Activated gamma-delta T cell (primary cell): ENCODE measurements around the gene CCNI.
"Not testable (repeated sequence)": the region's sequence is repeated elsewhere in the genome, so short reads cannot be mapped to it uniquely, and the experiment has no call there.

Experiments
- DNase-seq: peaks from one replicate; lab custom pipeline; 2025; lab: John Stamatoyannopoulos, UW
- total RNA-seq, 2 donors: gene quantifications; one replicate each; lab custom pipeline; 2026; lab: John Stamatoyannopoulos, UW

The CCNI gene, protein sequence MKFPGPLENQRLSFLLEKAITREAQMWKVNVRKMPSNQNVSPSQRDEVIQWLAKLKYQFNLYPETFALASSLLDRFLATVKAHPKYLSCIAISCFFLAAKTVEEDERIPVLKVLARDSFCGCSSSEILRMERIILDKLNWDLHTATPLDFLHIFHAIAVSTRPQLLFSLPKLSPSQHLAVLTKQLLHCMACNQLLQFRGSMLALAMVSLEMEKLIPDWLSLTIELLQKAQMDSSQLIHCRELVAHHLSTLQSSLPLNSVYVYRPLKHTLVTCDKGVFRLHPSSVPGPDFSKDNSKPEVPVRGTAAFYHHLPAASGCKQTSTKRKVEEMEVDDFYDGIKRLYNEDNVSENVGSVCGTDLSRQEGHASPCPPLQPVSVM
- 192 to 208 reads per million in 2 donors for total RNA-seq

DNA sequence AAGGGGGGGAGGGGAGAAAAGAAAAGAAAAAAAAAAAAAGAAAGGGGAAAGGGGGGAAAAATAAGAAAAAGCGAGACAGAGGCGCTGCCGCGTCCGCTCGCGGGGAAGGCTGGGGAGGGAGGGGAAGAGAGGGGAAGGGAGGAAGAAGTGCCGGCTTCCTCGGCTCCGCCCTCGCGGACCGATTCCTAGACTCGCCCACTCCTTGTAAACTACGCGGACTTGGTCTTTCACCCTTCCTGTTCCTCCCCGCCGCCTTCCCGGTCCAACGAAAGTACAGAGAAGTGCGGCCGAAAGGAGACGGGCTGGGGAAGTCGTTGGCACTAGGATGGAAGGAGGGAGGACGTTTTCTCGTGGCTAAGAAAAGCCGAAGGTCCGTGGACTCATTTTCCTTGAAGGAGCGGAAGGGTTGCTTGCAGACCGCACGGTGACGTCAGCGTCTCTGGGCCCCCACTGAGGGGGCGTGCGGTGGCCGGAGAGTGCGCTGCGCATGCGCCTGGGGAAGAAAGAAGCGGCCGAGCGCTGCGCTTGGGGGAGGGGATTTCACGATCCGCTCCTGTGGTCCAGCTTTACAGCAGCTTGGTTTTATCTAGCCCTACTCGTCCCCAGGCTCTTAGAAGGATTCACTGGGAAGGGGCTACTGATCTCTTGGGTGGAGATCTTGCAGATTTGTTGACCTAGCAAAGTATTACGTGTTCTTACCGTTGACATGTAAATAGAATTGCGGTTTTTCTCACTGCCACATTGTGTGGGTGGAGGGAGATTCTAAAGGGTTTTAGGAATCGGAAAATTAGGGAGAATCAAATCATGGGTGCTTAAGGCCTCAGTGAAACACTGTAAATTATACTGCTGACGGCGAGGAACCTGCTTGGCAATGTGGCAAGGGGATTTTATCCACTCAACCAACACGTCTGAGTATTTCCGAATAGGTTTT, at the start of gene CCNI:
Gene CCNI (minus strand): TSS at position 121 of the 931 bp plus-strand sequence. CDS start 9,627 bp downstream, outside the sequence.
- peak; percentile 80 for DNase-seq

GRCh38 chr4:77124576-77124975, 48.8 kb upstream of the CCNI start:
- no peak for DNase-seq

GRCh38 chr4:77123411-77123810, 47.6 kb upstream of the CCNI start:
- no peak for DNase-seq

- no peak for DNase-seq
Measured at GRCh38 chr4:77122656-77123055, 46.9 kb upstream of the CCNI start.

- no peak for DNase-seq
Measured at GRCh38 chr4:77121736-77122240, 46.0 kb upstream of the CCNI start.

GRCh38 chr4:77120886-77121508, 45.2 kb upstream of the CCNI start:
- no peak for DNase-seq

DNA sequence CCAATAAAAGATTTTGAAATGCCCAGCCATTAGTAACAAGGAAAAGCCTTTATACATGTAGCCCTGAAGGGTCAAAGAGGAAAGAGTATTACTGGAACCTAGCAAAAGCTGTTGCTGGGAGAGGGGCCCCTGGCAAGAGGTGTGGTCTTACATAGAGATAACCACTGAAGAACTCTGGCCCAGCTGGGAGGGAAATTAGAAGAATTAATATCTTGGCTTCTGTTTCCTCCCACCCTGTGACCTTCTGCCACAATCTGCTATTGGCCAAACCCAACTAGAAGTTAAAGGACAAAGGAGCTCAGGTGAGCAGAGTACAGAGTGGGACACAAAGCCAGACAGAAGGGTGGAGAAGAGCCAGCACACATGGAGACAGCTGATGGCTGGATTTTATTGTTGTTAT, 41.9 kb upstream of the CCNI start:
- no peak for DNase-seq

DNA sequence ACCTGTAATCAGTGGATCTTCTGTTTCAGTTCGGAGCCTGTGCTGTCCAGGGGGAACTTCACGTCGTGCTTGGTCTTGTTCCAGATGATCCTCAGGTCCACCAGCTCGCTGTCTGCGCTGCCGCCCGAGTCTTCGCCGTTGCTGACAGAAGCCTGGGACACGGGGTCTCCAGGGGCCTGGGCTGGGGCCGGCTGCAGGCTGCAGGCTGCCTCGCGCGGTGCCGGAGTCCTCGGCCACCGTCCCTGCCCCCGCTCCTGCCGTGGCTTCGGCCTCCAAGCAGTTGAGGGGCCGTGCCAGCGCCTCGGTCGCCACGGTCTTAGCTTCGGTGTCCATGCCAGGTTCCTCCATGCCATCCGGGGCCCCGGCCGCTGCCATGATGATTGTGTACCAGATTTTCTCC, 37.3 kb upstream of the CCNI start:
- DNase-seq: no peak

DNA sequence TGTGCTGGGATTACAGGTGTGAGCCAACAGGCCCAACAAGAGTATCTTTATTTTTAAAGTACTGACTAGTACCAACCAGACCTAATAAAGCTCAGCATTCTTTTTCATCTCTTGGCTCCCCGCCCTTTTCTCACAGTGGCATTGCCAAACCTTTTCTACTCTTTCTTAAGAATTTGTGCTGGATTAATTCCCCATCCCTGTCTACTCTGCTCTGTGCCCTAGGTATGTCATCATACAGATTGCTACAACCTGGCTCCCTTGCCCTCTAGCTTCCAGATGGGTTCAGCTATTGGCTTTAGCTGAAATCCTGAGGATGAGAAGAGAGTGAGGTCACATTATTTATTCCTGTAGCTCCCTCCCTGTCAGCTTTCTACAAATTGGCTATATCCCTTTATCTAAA, 34.9 kb upstream of the CCNI start:
- DNase-seq: no peak

GRCh38 chr4:77104791-77105540, 29.2 kb upstream of the CCNI start:
- DNase-seq: no peak

- no peak for DNase-seq
Measured at GRCh38 chr4:77104388-77104787, 28.6 kb upstream of the CCNI start.

- DNase-seq: no peak
Measured at GRCh38 chr4:77100234-77100633, 24.4 kb upstream of the CCNI start.

GRCh38 chr4:77097611-77098010, 21.8 kb upstream of the CCNI start:
- DNase-seq: no peak

GRCh38 chr4:77095101-77095821, 19.5 kb upstream of the CCNI start:
- DNase-seq: no peak

GRCh38 chr4:77094496-77094895, 18.7 kb upstream of the CCNI start:
- DNase-seq: no peak

GRCh38 chr4:77093401-77093800, 17.6 kb upstream of the CCNI start:
- no peak for DNase-seq

- no peak for DNase-seq
Measured at GRCh38 chr4:77092975-77093374, 17.2 kb upstream of the CCNI start.

- no peak for DNase-seq
Measured at GRCh38 chr4:77089866-77090265, 14.1 kb upstream of the CCNI start.

- DNase-seq: not testable (repeated sequence)
Measured at GRCh38 chr4:77087027-77087426, 11.2 kb upstream of the CCNI start.

DNA sequence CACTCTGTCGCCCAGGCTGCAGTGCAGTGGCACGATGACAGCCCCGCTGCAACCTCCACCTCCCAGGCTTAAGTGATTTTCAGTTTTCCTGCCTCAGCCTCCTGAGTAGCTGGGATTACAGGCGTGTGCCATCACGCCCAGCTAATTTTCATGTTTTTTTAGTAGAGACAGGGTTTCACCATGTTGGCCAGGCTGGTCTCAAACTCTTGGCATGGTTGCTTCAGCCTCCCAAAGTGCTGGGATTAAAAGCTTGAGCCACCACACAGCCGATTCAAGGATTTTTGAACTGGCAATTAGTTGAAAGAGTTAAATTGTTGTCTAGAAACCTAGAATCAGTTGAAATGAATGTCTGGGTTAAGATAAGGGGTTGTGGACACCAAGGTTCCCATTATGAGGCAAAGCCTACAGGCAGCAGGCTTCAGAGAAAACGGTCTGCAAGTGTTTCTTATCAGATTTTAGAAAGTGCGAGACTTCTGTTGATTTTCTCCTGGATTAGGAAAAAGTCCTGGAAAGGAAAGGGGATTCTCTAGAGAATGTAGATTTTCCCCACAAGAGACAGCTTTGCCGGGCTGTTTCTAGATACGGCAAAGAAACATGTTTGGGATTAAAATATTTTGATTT, 8.3 kb upstream of the CCNI start:
- no peak for DNase-seq
